GM21526 (cell line): Measurements from ENCODE around the gene RCOR3.

Experiments used
- ATAC-seq: cut with Tn5 transposase; IDR thresholded peaks from one replicate; pipeline ENCODE4 v1.9.1; 2021; ENCODE audit warnings: moderate library complexity; ENCODE audit not compliant: unreplicated experiment, low FRiP score

The RCOR3 gene

DNA sequence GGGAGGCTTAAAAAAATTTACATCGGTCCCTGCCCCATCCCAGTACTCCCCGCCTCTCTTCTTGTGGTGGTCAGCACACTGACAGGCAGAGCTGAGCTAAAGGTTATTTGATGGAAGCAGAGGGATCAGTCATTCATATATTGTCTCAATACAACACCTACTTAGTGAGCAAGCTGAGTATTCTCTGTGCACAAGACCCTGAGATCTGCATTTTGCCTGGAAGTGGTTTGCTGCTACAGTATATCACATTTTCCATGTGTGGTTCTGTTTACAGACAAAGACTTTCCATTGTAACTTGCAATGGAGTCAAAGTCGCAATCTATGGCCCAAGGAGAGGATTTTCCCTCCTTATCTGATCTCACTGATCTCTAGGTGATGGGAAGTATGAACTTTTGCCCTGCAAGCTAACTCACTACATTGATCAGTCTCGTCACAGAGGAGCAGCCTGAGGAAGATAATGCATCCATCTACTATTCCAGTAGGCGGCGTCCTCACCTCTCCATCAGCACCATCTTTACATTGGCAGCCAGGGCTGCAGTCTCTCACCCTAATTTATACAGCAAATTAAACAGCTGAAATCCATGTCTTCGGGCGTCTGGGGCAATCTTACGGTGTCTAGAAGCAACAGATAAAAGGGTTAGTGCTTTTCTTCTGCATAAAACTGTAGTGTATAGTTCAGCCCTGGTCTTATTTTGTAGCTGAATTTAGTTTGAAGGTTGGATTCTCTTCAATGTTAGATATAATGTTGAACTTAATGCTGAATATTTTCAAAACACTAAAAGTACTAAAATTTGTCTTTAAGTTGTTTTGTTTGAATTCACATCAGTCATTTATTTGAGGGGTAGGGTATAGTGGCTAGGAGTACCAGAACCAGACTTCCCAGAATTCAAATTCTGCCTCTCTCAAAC is 64.2 kb downstream of the RCOR3 start:
- peak; percentile 50 for ATAC-seq

DNA sequence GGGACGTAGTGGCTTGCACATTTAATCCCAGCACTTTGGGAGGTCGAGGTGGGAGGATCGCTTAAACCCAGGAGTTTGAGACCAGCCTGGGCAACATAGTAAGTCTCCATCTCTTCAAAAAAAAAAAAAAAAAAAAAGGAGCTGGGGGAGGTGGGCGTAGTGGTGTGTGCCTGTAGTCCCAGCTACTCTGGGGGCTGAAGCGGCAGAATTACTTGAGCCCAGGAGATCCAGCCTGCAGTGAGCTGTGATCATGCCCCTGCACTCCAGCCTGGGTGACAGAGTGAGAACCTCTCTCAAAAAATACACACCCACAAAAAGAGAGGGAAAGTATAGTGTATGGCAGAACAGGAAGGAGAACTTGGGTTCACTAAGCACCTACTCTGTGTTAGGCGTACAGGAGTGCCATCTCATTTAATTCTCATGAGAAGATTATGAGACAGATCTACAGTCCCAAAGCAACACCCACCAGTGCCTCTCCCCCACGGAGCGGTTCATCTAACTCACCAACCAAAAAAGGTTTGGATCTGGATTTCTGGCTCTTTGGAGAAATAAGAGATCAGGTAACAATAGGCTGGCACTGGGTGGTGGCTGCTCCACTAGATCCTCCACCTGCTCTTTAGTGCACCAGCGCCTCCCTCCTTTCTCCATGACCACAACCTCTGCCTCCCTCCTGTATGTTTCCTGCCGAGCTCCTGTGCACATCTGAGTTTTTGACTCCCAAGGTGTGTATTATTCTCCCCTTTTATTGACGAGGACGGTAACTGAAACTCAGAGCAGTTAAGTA is 66.0 kb downstream of the RCOR3 start:
- ATAC-seq, result no peak

DNA sequence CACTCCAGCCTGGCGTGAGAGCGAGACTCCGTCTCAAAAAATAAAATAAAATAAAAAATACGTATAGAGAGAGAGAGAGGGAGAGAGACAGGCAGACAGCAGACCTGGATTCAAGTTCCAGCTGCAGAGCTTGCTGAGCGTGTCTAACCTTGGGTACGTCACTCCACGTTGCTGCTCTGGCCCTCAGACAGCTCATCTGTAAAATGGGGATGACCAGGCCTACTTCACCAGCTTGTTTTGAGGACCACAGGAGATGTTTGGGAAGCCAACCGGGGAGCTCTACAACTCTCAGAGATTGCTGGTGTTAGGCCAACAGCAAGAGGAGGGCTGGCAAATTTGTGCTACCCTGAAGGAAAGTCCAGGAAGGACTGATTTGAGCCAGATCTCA is 67.0 kb downstream of the RCOR3 start:
- ATAC-seq, result no peak

DNA sequence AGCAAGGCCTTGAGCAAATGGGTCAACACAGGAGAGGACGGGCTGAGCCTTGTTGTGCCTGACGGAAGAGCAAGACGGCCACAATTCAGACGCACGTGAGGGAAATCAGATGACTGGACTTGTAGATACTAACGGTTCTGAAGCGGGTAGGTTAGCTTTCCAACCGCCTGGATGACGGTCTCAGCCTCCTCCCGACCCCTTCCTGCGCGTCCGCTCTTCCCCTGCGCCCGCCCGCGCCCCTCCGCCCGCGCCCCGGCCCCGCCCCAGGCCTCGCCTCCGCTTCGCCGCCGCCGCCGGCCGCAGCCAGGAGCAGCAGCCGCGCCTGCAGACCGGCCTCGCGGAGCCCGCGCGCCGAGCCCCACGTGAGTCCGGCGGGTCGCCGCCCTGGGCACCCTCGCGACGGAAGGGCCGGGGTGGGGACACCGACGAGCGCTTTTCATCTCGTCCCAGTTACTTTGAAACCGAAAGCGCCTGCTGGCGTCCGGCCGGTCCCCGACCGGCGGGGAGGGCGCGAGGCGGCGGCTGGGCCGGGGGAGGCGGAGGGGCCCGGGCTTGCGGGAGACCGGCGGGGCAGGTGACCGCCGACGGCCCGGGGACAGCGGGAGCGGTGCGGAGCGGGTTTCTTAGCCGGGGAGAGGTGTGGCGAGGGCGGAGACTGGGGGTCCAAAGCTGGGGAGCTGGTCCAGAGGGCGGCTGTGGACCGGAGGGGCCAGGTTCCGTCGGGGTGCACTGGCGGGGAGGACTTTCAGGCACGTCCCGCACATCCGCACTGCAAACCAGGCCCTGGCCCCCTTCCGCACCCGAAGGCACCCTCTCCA is 67.6 kb downstream of the RCOR3 start, which contains the start of gene TRAF5:
TSS of gene TRAF5 (plus strand) at position 306 of the 818 bp plus-strand sequence. CDS start 26,407 bp downstream, outside the sequence.
- ATAC-seq, result no peak

DNA sequence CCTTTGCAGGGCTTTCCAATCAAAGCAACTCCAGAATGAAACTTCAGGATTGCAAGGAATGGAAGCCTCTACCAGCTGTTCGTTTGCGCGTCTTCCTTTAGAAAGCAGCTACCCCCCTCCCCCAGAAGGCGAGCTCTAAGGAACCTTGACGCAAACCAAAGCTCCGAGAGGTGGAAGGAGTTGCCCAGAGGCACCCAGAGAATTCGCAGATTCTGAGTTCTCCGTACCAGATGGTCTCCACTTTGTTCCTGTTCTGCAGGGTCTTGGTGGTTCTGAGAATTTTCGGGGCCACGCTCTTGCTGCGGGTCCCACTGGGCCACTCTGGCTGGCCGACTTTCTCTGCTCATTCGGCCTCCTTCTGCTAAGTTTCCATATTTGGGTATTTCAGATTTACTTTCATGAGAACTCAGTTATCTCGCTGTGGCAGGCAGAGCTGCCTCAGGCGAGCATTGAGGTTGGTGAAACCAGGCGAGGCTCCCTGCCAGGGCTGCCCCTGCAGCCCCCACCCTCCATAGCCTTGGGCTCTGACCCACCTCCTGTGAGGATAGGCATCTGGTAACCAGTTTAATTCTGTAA is 68.3 kb downstream of the RCOR3 start:
- ATAC-seq, result peak; percentile 32

DNA sequence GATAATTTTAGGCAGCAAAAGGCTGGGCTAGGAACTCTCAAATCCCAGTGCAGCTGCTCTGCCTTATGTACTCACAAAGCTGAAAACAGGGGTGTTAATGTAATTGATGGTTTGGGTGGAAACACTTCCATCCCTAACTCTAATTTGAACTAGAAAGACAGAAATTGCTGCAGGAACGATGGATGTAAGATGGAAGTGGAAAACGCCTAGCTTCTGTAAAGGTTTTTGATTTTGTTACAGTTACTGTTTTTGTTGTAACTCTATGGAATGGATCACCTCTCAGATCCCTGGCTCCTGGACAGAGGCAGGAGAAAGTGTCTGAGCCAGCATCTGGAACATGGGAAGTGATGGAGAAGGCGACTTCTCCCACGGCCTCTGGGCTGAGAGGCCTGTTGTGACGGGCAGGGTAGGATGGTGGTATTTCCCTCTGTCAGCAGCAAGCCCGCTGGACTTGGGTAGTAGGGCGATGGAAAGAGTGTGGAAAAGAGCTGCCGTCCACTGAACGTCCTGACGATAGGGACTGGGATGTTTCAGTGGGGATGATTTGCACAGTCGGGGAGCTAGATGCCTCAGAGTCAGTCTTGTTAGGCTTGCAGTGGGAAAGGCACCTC is 69.0 kb downstream of the RCOR3 start:
- ATAC-seq, result no peak

DNA sequence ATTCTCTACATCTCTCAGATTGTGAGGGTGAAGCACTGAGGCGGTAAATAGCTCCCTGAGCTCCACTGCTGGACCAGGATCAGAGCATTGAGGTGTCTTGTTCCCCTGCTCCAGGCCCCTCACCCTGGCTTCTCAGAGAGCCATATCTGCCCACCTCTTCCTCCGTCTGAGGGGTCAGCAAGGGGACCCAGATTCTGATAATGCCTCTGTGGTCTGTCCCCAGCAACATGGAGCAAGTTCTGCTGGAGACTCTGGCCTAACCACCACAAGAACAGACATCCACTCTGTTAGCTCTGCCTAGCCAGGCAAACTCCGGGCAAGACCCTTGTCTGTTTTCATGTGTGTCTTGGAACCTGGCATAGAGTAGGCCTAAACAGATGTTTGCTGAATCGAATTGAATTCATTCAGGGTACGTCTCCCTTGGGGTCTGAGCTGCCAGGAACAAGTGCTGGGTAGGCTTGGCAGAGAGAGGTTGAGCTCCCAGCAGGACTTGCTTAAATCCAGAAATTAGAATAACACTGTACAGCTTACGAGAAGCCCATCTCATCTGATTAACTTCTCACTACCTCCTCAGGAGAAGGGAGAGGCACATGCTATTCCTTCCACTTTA is 69.8 kb downstream of the RCOR3 start:
- no peak for ATAC-seq

DNA sequence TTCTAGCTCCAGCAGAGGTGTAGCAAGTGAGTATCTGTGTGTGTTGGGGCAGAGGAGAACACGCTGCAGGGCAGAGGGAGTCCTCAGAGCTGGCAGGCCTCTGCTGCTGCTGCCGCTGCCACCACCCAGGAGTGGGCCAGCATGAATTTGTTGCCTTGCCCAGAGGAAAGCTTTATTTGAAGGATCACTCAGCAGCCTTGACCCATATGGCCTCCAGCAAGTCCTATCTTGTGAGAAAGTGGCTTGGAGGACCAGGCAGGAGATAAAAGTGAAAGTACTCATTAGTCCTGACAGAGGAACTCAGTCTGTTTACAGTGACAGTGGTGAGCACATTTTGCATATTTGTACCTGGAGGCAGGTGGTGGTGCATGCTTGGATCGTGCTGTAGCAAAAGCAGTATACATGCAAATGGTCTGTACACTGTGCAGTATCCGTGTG is 70.6 kb downstream of the RCOR3 start:
- peak; percentile 60 for ATAC-seq

DNA sequence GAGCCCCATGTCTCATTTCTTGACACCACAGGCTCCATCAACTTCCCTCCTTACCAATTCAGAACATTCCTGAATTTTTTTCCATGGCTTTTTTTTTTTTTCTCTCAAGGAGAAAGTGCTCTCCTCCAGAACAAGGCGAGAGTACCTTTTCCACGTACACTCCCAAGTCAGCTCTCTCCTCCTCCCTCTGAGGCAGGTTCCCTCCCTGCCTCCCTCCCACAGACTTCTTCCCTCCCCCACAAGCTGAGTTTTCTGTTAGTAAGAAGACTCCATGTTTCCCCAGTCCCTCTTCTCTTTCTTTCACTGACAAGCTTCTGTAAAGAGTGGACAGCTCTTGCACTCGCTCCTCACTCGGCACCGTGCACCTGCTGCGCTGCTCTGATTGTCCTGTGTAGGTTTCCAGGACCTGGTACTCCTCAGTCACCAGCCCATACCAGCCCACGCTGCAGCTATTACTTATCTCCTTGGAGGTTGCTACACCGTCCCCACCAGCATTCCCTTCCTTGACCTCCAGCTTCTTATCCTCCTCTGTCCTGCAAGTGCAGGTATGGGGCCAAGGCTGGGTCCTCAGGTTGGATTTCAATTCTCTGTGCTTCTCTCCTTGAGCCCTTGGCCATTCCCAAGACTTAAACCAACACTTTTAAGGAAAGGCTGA is 71.2 kb downstream of the RCOR3 start:
- ATAC-seq, result no peak

DNA sequence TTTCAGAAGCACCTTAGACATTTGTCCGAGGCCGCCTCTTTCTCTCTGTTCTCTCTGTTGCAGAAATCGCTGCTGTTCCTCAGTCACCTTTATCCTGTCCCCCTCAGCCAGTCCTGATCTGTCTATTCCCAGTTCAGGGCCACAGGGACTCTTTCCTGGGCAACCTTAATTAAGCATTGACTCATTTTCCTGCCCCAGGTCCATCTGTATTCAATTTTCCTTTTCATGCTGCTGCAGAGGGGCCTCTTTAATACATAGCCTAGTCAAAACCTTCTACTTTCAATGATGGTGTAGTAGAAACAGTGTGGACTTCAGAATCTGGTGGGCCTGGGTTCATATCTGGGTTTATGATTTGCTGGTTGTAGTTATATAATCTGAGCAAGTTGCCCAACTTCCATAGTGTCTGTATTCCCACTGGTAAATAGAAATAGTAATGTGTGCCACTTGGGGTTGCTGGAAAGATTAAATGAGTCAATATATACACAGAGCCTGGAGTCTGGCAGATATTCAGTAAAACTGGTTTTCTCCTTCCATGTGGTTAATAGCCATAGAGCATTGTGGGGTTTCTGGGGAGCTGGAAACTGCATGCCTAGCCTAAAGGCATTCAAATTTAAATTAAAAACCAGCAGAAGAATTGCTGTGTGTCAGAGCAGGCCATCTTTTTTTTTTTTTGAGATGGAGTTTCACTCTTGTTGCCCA is 72.0 kb downstream of the RCOR3 start:
- ATAC-seq, result no peak

DNA sequence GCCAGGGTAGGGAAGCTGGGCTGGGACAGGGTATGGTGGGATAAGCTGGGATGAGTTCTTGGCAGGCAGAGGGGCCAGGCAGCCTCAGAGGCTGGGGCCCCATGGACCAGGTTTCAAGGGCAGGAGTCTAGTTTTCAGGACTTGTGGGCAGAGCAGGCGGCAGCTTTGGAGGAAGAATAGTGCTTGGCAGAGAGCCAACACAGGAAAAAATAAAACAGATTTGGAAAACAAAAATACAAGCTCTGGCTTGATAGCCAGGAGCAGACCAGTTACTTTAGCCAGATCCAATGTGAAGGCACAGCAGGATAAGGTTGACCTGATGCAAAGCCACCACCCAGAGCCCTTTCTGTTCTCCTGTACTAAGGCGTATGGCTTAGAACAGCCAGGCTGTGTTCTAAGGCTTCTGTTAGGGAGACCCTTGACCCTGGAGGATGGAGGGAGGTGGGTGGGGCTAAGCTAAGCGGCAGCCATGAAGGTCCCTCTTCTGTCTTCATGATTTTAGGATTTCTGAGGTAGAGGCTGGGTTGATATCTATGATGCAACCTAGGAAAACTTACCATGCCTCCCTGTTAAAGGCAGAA is 73.0 kb downstream of the RCOR3 start:
- no peak for ATAC-seq

DNA sequence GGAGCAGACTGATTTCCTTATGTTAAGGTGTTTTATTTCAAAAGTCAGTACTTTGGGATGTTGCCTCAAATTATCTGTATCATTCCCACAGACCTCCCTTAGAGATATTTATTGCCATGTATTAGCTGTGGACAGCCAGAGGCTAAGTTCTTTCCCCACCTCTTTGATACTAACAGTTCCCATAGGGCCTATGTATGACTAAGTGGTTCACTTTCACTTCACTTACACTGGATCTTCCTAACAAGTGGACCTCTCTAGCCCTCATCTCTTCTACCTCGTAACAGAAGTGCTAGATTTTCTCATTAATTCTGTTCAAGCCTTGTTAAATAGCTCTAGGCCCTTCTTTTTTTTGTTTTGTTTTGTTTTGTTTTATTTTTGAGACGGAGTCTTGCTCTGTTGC is 73.7 kb downstream of the RCOR3 start:
- no peak for ATAC-seq

DNA sequence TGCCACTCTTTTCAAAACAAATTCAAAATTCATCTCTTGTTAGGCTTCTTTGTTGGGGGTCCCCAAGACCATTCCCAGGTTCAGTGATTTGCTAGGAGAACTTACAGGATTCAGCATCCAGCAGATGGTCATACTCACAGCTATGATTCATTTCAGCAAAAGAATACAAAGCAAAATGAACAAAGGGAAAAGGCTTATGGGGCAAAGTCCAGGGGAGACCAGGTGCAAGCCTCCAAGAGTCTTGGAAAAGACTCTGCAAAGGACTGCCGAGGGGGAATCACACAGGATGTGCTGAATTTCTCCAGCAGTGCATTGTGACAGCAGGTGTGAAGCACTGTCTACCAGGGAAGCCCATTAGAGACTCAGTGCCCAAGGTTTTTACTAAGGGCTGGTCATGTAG is 74.7 kb downstream of the RCOR3 start:
- no peak for ATAC-seq

DNA sequence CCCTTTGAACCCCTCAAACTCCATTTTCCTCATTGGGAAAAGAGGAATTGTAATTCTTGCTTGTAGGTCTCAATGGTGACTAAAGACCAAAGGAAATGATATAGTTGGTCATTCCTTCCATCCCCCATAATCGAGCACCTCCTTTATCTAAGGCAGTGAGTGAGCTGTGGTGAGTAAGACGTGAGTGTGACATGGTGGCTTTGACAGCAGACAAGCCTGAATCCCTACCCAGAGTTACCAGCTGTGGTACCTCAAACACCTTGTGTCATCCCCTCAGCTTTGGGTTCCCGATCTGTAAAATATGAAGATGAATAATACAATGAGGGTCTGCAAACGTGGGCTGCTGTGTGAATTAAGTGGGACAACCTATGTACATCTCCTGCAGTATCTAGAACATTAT is 75.8 kb downstream of the RCOR3 start:
- no peak for ATAC-seq

DNA sequence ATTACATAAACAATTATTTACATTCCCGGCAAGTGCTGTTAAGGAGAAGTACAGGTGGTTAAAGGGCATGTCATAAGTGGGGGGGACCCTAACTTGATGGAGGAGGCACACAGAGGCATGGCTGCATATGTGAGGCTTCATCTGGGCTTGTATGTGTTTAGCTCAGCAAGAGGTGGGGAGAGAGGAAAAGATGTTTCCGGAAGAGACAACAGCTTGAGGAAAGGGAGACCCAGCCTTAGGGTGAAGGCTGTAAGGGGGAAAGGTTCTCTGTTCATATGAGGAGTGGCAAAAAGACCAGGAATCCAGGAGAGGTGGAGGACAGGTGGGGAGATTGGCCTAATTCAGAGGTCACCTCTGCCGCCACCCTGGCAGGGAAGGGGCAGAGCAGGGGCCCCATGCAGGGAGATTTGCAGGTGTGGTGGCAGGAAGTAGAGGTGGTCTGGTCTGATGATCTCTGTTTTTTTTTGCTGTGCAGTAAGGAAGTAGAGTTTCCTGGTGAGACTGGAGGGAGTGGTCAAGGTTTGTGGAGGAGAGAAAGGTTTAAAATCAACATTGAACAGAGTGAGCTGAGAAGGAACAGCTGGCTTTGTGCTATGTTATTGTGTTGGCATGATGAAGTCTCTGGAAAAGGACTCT is 76.5 kb downstream of the RCOR3 start:
- peak; percentile 86 for ATAC-seq

DNA sequence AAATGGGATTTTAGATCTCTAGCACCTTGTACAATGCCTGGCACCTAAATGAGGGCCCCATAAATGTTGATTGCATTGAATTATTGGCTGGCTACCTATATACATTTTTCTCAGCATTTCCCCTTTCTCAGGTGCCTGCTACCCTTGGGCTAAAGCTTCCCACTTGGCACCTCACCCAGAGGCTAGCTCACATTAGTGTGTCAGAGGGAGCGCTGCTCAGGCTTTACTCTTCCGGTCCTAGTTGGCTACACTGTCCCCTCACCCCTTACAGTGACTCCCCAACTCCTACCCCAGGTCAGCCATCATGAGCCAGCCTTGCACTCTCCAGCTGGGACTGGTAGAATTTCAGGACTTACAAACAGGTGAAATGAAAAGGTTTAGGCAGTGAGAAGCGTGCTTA is 77.0 kb downstream of the RCOR3 start:
- no peak for ATAC-seq

DNA sequence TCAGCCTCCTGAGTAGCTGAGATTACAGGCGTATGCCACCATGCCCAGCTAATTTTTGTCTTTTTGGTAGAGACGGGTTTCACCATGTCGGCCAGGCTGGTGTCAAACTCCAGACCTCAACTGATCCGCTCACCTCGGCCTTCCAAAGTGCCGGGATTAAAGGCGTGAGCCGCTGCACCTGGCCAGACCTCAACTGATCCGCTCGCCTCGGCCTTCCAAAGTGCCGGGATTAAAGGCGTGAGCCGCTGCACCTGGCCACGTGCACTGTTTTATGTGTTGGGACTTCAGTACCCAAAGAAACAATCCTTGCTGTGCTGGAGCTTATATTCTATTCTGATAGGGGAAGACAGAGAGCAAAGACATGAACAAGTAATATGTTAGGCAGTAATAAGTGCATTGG is 77.6 kb downstream of the RCOR3 start:
- no peak for ATAC-seq
